HG02840 (cell line): Measurements from ENCODE around the gene PCBP3.
"Not testable (repeated sequence)": the region's sequence is repeated elsewhere in the genome, so short reads cannot be mapped to it uniquely, and the experiment has no call there.

Experiments
- ATAC-seq: cut with Tn5 transposase; IDR thresholded peaks from one replicate; pipeline ENCODE4 v1.9.1; 2021; ENCODE audit warnings: mild to moderate bottlenecking, moderate library complexity, moderate number of reproducible peaks; ENCODE audit not compliant: unreplicated experiment, low FRiP score

The PCBP3 gene

DNA sequence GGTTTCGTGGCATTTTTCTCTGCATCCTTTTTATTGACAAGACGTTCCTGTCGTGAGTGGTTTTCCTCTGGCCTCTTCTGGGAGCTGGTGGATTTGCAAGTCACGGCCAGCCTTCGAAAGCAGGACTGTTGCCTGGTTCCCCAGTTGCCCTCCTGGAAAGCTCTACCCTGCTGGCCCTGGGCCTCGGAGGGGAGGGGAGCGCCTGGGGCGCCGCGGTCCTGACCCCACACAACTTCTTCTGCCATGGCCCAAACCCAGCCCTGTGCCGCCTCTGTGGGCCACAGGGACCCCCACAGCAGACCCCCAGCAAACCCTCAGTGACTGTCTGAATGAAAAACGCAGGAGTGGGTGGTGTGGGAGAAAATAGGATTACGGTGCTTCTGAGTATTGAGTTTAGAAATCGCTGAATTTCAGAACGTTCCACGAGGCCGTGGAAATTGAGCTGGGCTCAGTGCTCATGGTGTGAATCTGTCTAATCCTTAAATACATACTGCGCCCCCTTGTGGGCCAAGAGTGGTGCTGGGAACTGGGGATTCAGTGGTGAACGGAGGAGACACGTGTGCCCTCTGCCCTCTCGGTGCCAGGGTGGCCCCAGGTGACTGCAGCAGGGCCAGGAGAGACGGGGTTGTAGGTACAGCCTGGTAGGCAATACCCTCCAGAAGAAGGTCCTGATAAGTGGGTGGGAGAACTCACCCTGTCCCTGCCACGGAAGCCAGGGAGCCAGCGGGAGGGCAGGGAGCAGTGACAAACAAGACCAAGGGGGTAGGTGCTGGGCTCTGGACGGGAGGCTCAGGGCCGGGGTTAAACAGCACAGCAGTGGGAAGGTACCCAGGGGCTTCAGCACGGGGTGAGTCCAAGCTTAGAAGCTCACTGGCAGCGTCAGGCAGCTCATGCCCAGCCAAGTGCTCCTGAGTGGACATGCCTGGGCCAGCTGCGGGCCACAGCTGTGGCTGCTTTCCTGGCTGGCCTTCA lies 236.9 kb downstream of the PCBP3 start:
- ATAC-seq = no peak

DNA sequence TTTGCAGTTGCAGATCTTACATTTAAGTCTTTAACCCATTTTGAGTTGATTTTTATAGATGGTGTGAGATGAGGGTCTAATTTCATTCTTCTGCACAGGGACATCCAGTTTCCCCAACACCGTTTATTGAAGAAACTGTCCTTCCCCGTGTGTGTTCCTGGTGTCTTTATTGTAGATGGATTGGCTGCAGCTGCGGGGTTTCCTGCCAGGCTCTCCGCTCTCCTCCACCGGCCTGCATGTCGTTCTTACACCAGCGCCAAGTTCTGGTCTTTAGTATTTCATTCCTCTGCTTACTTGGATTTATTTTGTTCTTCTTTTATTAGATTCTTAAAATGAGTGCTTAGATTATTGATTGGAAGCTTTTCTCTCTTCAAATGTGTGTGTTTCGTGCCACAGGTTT lies 239.1 kb downstream of the PCBP3 start:
- ATAC-seq = no peak

DNA sequence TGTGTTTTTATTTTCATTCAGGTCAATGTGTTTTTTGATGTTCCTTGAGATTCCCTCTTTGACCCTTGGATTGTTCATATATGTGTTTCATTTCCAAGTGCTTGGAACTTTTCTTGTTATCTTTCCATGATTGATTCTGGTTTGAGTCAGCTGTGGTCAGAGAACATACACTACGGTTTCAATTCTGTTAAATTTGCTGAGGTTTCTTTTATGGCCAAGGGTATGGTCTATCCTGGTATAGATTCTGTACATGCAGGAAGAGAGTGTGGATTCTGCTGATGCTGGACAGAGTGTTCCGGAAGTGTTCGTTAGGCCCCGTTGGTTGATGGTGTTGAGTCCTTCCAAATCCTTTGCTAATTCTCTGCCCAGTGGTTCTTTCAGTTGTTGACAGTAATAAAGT lies 239.6 kb downstream of the PCBP3 start:
- no peak for ATAC-seq

DNA sequence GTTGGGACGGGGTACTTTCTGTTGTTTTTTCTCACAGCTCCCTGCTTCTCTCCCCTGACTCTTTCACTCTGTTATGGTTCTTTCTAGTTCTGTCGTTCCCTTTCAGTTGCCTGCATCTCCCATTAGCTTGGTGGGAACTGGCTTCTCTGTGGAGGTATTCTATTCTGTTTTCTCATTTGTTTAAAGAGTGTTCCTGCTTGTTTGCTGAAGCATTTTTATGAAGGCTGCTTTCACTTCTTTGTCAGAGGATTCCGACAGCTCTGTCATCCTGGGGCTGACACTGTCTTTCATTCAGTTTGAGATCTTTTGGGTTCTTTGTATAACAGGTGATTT lies 242.0 kb downstream of the PCBP3 start:
- ATAC-seq = no peak

DNA sequence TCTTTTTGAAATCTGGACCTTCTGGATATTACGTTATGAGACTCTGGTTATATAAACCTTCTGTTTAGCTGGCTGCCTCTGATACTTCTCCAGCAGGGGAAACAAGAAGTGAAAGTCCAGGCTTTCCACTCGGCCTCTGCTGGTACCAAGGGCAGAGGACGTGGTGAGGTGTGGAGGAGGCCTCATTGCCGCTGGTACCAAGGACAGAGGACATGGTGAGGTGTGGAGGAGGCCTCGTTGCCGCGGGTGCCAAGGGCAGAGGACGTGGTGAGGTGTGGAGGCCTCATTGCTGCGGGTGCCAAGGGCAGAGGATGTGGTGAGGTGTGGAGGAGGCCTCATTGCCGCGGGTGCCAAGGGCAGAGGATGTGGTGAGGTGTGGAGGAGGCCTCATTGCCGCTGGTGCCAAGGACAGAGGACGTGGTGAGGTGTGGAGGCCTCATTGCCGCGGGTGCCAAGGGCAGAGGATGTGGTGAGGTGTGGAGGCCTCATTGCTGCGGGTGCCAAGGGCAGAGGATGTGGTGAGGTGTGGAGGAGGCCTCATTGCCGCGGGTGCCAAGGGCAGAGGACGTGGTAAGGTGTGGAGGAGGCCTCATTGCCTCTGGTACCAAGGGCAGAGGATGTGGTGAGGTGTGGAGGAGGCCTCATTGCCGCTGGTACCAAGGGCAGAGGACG lies 242.5 kb downstream of the PCBP3 start:
- ATAC-seq = not testable (repeated sequence)

DNA sequence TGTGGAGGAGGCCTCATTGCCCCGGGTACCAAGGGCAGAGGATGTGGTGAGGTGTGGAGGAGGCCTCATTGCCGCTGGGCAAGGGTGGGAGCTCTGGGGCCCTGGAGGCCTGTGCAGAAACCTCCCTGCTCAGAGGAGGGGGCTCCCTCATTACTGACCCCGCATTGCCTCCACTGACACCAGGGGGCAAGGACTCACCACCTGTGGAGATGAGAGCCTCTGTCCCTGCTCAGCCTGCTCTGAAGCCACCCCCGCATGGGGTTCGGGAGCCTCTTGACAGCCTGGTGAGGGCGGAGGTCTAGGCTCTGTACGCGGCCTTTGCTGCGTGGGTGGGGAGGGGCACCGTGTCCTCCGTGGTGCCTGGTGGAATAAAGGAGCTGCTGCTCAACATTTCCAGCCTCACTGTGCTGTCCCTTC lies 243.1 kb downstream of the PCBP3 start:
- ATAC-seq = no peak

DNA sequence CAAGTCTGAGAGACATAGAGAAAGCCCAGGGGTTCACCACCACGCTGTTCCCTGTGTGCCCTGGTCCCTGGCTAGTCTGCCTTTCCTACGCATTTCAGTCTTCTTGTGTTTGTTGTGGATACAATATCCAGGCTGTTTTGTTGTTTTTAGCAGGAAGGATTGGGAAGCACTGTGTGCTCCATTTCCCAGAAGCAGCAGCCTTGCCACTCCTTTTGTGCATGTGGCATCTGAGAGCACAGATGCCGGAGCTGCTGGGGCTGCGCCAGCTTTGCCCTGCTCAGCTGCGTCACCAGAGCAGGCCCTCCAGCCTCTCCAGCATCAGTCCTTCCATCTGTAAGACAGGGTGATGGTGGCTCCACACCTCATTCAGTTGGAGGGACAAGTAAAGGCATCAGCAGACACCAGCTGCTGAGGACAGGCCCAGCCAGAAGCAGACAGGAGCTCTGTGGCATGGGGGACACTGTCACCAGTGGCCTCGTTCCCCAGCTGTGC lies 243.6 kb downstream of the PCBP3 start:
- no peak for ATAC-seq

DNA sequence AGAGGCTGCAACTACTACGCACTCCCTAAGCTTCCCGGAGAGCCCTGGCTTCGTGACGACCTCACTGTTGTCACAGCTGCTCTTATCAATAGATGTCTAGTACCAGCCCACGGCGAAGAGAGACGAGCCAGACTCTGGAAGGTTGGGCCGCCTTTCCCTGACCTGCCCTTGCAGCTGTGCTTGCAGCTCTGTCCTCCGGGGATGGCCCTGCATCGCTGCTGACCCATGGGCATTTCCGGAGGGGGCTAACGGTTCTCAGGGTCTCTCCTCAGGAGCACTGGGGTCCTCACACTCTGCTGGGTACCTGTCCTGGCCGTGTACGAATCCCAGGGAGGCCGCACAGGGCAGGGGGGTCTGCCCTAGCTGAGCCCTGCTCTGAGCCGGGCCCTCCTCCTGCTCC lies 244.3 kb downstream of the PCBP3 start:
- ATAC-seq = no peak

DNA sequence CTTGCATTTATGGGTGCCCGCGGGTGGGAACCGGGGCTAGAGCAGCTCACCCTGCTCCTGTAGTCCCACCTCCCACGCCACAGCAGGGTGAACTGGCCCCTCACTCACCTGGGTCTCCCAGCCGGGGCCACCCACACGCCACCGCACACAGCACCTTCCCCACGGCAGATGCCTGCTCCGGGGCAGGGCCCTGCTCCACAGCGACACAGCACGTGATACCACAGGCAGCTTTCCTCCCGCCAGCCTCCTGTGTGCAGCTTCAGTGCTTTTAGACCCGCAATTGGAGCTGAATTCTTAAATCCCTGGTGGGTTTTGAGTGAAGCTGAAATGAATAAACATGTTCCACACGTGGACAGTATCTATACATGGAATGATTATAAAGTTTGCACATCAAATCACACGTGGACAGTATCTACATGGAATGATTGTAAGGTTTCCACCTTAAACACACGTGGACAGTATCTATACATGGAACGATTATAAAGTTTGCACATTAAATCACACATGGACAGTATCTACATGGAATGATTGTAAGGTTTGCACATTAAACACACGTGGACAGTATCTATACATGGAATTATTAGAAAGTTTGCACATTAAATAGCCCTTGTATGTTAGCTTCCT lies 245.0 kb downstream of the PCBP3 start:
- ATAC-seq = no peak

DNA sequence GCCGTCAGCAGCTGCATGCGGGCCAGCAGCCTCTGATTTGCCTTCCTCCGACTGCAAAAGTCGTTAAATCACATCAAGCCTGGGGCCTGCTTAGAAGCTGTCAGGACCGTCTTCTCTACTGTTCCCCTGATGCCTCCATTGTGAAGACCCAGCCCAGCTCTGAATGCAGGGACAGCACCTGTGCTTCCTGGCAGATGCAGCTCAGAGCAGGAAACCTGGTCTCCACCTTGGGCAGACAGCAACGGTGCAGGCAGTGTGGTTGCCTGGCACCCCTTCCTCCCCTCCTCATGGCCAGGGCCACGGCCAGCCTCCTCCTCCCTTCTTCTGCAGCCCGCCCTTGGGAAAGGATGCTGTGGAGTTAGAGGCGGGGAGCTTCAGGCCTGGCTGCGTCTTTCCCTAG lies 245.7 kb downstream of the PCBP3 start:
- no peak for ATAC-seq

DNA sequence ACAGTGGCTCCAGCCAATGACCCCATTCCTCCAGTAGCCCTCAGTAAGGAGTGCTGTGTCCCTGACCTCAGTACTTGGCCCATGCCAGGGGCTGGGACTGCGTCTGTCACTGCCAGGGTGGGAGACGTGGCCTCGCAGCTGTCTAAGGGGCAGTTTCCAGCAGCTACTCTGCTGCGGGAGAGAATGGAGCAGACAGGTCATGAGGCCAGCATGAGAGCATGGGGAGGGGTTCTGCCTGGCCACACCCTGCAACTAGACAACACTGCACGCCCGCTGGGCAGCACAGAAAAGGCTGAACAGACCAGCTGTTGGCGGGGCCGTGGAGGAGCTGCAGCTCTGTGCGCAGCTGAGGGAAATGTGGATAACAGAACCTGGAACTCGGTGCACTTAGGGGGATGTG lies 246.4 kb downstream of the PCBP3 start:
- no peak for ATAC-seq

DNA sequence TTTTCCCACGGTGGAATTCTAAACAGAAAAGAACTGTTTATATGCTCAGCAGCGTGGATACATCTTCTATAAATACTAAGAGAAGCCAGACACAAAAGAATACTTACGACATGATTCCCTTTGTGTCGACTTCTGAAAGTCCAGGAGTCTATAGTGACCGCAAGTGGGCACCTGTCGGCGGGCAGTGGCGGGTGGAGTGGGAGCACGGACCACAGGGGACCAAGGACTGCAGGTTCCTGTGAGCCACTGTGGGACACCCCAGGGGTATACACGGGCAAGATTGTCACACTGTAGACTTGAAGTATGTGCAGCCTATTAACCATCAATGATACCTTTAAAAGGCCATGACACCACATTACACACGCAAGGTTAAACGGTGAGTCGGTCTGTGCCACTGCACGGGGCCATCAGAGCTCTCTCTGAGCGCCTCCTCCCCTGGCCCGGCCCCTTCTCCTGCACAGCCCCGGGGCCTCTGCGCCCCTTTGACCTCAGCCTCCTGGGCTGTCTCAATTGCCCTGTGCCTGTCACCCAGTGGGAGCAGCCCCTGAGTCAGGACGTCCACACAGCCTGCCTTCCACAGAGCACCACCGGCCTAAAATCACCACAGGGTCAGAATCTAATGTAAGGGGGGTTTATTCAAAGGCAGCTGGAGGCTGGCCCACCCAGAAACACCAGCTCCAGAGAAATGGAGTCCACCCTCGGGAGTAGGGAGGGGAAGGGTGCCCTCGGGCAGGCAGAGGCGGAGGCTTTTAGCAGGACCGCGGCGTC lies 248.0 kb downstream of the PCBP3 start:
- no peak for ATAC-seq

DNA sequence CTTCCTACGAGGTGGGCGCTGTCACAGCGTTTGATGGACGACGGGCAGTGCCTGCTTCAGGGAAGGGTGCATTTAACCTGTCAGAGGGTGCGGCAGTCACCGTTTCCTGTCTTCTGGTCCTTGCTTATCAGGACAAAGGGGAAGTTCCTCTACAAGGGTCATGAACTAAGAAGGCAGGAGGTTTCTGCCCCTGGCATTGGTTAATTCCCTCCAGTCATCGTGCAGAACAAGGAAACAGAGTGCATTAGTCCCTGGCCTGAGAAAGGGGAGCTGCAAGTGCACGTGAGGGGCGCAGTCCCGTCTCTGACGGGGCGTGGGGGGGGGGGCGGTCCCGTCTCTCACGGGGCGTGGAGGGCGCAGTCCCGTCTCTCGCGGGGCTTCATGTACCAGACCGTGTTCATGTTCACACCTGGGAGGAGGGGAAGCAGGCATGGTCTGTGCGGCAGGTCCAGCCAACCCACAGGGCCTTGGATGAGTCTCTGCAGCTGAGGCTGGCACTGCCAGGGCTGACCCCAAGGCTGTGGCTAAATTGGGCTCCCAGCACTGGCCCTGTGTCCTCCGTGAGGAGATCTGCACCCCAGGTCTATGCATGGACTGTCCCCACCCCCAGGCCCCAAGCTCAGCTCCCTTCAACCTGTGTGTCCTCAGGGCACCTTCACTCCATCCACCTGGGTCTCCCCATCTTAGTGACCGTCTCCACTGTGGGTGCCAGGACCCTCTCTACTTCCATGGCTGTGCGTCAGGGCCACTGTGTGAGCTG lies 248.8 kb downstream of the PCBP3 start:
- no peak for ATAC-seq

DNA sequence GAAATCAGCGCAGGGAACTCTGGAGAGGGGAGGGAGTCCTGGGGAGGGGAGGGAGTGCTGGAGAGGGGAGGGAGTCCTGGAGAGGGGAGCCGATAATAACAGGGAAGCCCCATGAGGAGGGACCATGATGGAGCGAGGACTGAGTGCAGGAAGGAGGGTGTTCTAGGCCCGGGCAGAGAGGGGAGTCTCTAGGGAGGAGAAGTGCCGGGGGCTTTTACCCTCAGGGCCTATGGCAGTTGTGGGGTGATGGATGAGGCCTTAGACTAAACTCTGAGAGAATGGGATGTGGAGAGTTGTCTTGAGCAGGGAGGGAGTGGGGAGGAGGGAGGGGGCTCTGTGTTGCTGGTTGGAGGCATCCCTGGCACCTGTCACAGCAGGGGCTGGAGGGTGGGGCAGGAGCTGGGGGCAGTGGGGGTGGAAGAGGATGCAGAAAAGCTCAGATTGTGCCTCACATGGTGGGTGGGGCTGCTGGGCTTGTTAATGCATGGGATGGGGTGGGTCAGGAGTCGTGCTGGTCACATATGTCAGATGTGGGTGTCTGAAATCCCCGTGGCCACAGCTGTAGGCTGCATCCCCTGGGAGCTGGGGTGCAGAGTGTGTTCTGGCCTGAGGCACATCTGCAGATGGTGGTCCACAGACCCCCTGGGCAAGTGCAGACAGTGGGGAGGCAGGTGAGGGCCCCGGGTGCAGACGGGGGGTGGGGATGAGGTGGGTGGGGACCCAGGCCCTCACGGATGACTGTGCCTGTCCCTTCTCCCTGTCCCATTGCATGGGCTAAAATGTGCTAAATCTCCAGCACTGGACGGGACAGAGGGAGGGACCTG lies 249.6 kb downstream of the PCBP3 start:
- no peak for ATAC-seq

DNA sequence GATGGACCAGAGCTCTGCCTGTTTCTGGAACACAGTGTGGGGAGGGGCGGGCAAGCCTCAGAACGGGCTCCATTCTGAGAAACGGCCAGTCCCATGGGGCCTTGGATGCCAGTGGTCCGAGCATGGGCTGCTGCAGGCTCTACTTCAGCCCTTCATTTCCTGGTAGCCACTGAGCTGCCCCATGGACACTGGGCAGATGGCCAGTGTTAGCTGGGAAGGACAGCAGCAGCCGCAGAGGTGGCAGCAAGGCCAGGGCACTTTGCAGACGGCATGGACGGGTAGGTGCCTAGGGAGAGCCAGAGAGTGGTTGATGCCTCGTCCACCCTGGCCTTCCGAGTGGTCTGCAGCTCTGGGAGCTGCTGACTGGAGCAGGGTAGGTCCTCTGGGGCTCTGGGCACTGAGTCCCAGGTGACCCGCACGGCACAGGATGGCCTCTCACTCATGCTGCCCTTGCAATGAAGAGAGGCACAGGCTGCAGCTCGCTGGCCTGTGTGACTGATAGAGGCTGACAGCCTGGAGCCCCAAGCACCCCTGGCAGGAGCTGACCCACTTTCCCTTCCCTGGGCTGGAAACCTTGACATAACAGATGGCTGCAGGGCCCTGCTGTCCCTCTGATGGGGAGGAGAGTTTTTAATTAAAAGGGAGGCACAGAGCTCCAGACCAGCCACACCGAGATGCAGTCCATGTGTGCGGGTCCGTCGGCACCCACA lies 250.4 kb downstream of the PCBP3 start:
- no peak for ATAC-seq

DNA sequence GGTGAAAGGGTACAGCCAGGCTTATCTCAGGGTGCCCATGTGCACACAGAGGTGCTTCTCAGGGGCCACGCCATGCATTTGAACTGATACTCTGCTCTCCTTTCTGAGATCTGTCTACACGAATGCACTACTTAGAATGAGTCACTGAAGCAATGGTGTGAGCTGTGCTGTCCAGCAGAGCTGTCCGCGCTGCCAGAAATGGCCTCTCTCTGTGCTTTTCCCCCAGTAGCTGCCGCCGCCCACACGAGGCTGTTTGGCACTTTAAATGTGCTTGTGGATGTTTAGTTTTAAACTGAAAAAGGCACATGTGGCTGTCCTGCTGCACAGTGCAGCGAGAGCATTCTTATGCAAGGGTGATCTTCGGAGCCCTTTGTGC lies 250.9 kb downstream of the PCBP3 start:
- no peak for ATAC-seq

DNA sequence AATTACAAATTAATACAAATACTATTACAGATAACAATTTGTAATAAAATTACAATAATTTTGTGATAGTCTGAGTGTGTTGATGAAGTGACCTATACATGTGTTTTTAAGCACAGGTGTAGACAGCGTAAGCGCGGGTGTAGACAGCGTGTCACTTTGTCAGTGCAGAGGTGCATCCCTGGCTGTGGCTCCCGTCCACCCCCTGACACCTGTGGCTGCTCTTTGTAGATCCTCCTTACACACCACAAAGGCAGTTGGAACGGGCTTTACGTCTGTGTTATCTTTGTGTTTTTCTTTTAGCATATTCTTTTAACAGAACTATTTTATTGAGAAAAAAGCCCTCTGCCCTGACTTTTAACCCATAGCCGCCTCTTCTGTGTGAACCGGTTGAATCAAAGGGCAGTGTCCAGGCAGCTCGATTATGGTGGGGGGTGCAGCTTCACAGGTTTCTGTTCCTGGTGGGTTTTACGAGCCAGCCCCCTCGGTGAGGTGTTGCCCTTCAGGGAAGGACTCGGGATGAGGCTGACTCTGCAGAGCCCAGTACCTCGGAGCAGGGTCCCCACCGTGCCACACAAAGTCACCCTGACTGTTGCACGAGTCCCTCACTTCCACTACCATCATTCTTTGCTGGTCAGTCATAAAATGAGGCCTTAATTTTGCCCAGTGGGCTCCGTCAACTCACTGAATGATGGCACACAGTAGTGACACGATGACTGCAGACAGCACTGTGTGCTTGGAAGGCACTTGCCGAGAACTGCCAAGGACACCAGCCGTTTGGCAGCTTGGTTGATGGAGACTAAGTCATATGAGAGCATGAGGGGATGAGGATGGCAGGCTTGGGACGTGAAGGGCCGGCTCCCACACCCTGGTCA lies 251.6 kb downstream of the PCBP3 start:
- ATAC-seq = no peak
